ENCODE results near the gene FUOM.

The FUOM gene, protein sequence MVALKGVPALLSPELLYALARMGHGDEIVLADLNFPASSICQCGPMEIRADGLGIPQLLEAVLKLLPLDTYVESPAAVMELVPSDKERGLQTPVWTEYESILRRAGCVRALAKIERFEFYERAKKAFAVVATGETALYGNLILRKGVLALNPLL

GRCh38 chr10:133357285-133358161 is at the start of gene FUOM:
Gene FUOM (minus strand): TSS chr10:133358019. CDS start chr10:133358007, 12 bp downstream.
- no peak for DNase-seq

DNA sequence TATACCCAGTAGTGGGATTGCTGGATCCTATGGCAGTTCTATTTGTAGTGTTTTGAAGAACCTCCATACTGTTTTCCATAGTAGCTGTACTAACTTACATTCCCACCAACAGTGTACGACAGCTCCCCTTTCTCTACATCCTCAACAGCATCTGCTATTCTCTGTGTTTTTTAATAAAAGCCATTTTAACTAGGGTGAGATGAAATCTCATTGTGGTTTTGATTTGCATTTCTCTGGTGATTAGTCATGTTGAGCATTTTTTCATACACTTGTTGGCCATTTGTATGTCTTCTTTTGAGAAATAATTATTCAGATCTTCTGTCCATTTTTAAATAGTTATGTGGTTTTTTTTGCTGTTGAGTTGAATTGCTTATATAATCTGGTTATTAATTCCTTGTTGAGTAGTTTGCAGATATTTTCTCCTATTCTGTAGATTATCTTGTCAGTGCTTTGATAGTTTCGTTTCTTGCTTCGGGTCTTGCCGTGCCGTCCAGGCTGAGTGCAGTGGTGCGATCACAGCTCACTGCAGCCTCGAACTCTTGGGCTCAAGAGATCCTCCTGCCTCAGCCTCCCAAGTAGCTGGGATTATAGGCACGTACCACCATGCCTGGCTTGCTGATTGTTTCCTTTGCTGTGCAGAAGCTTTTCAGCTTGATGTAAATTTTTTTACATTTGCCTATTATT is 48.2 kb upstream of the FUOM start:
- no peak for DNase-seq

- DNase-seq, result no peak
Observed at GRCh38 chr10:133405272-133405671, 47.5 kb upstream of the FUOM start.

DNA sequence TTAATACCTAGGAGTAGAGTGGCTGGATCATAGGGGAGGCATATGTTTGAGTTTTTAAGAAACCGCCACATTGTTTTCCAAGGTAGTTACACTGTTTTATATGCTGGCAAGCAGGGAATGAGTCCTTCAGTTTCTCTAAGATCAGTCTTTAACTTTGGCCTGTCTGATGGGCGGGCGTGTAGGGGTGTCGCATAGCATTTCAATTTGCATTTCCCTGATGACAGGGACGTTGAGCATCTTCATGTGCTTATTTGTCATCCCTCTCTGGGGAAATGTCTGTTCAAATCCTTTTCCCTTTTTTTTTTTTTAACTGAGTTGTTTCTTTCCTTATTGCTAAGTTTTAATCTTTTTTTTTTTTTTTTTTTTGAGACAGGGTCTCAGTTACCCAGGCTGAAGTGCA is 46.0 kb upstream of the FUOM start:
- no peak for DNase-seq

GRCh38 chr10:133403359-133403758 is 45.5 kb upstream of the FUOM start:
- DNase-seq, result no peak

- DNase-seq, result no peak
Observed at GRCh38 chr10:133401981-133402725, 44.3 kb upstream of the FUOM start.

DNA sequence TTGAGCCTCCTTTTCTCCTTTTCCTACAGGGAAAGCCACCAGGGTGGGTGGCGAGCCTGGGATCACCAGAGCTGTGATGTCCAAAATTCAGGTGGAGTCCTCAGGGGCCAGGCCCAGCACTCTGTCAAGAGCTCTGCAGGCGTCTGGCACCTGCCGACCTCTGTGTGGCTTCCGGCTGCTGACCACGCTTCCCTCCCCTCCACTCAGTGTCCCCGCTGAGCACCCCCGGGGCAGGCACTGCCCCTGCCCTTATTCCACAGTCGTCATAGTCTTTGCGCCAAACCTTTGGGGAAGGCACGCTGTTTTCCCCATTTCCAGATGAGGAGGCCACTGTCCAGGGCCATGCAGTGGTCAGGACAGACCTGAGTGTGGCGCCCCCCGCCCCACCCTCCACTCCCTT is 43.7 kb upstream of the FUOM start:
- no peak for DNase-seq

GRCh38 chr10:133400624-133401424 is 43.0 kb upstream of the FUOM start:
- no peak for DNase-seq

GRCh38 chr10:133399123-133399601 is 41.3 kb upstream of the FUOM start:
- no peak for DNase-seq

- DNase-seq, result no peak
Observed at GRCh38 chr10:133397938-133398337, 40.1 kb upstream of the FUOM start.

DNA sequence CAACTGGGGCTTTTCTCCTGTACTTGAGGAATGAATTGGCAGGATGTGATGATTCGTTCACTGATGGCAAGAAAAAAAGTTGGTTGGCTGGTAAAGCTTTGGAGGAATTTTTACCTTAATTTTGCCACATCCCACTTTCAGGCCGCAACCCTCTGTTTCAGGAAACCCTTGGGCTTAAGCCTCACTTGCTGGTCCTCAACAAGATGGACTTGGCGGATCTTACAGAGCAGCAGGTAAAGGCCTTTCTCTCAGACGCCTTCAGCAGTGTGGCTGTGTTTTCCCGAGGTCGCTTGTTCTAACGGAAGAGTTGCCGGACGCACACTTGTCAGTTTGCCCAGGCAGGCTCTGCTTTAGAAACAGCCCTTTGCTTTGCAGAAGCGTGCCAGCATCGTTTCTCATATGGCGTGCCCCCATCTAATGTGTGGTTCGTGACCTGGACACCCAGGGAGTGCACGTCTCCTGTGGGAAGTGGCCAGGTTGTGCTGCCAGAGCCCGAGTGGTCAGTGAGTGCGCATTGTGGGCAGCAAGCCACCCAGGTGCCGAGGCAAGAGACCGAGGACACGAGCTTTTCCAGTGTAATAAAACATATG is 38.3 kb upstream of the FUOM start:
- no peak for DNase-seq

GRCh38 chr10:133394801-133395221 is 37.0 kb upstream of the FUOM start:
- no peak for DNase-seq

DNA sequence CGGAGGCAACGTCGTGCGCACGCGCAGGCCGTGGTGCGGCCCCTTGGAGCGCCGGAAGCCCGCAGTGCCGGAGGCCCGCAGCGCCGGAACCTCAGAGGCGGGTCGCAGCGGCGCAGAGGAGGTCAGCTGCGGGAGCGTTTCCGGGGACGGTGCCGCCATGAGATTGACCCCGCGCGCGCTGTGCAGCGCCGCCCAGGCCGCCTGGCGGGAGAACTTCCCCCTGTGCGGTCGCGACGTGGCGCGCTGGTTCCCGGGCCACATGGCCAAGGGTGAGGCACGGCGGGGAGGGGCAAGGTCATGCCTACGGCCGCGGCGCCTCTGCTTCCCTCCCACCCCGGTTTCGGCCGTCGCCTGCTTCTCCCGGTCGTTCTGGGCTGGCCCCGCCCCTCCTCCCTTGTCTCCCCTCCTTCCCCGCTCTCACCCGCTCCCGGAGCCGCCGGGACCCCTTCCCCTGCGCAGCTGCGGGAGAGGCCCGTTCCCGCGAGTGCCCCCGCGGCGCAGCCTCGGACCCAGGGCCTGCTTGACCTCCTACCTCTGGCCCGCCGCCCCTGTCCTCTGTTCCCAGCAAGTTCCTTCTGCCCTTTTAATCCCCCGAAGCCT is 36.3 kb upstream of the FUOM start, which contains the start of gene MTG1:
MTG1 (plus strand) TSS at position 94 of the 600 bp plus-strand sequence; CDS start at position 158, 64 bp downstream.
- peak; percentile 85 for DNase-seq

- DNase-seq, result no peak
Observed at GRCh38 chr10:133393401-133394063, 35.7 kb upstream of the FUOM start.

GRCh38 chr10:133391761-133392518 is 34.1 kb upstream of the FUOM start:
- no peak for DNase-seq

GRCh38 chr10:133391249-133391635 is 33.4 kb upstream of the FUOM start:
- no peak for DNase-seq

GRCh38 chr10:133390597-133391248 is 32.9 kb upstream of the FUOM start:
- no peak for DNase-seq

DNA sequence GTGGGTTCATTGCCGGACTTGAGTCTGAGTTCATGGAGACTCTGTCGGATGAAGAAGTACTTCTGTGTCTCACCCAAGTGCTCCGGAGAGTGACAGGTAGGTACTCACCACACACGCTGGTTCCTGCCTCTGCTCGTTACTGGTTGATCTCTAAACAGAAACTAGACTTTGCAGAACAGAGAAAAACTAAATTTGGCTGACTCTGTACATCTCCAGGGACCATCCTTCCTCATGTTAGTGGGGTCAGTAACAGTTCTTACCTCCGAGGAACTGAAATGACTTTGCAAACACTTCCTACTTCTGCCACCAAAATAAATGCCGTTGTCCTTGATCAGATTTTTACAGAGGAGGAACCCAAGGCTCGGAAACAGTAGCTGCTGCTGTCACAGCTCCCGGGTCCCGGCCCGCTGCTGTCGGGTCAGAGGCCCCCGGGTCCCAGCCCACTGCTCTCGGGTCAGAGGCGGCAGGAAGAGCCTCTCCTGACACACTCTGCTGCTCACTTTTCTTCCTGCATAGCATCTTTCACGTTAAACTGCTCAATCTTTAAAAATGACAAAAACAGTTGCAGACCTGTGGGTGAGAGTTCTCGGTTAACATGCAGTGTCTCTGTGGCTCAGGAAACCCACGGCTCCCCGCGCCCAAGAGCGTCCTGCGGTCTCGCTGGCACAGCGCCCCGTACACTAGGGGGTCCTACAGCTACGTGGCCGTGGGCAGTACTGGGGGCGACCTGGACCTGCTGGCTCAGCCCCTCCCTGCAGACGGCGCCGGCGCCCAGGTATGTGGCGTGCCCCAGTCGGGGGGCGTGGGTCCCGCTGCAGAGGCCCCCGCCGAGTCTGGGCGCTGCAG is 31.4 kb upstream of the FUOM start:
- no peak for DNase-seq
